HG03064 (cell line): ENCODE measurements around the gene LRBA.

Source experiments
- ATAC-seq: cut with Tn5 transposase; IDR thresholded peaks from one replicate; pipeline ENCODE4 v1.9.1; 2021; ENCODE audit warnings: low read depth; ENCODE audit not compliant: unreplicated experiment

Gene LRBA

GRCh38 chr4:150888217-150888616 is 126.9 kb downstream of the LRBA start:
- no peak for ATAC-seq

GRCh38 chr4:150886597-150886996 is 128.5 kb downstream of the LRBA start:
- ATAC-seq = no peak

- no peak for ATAC-seq
Measured at GRCh38 chr4:150884625-150885024, 130.5 kb downstream of the LRBA start.

GRCh38 chr4:150875367-150875766 is 139.7 kb downstream of the LRBA start:
- no peak for ATAC-seq

- no peak for ATAC-seq
Measured at GRCh38 chr4:150874338-150875226, 140.5 kb downstream of the LRBA start.

- ATAC-seq = no peak
Measured at GRCh38 chr4:150867148-150867547, 147.9 kb downstream of the LRBA start.

GRCh38 chr4:150863456-150863855 is 151.6 kb downstream of the LRBA start:
- no peak for ATAC-seq

GRCh38 chr4:150862829-150863228 is 152.3 kb downstream of the LRBA start:
- no peak for ATAC-seq

- ATAC-seq = no peak
Measured at GRCh38 chr4:150859453-150859852, 155.6 kb downstream of the LRBA start.

- no peak for ATAC-seq
Measured at GRCh38 chr4:150855981-150856510, 159.0 kb downstream of the LRBA start.

GRCh38 chr4:150854600-150854999 is 160.5 kb downstream of the LRBA start:
- ATAC-seq = no peak

- ATAC-seq = no peak
Measured at GRCh38 chr4:150853882-150854281, 161.2 kb downstream of the LRBA start.

- no peak for ATAC-seq
Measured at GRCh38 chr4:150852216-150852615, 162.9 kb downstream of the LRBA start.

GRCh38 chr4:150849016-150849415 is 166.1 kb downstream of the LRBA start:
- ATAC-seq = no peak

- peak; percentile 91 for ATAC-seq
Measured at GRCh38 chr4:150828159-150828558, 186.9 kb downstream of the LRBA start.

GRCh38 chr4:150827226-150827625 is 187.9 kb downstream of the LRBA start:
- ATAC-seq = no peak

- no peak for ATAC-seq
Measured at GRCh38 chr4:150826306-150826705, 188.8 kb downstream of the LRBA start.

- no peak for ATAC-seq
Measured at GRCh38 chr4:150822407-150822806, 192.7 kb downstream of the LRBA start.

- no peak for ATAC-seq
Measured at GRCh38 chr4:150821641-150822040, 193.4 kb downstream of the LRBA start.

GRCh38 chr4:150820409-150820808 is 194.7 kb downstream of the LRBA start:
- ATAC-seq = no peak

- no peak for ATAC-seq
Measured at GRCh38 chr4:150818661-150819060, 196.4 kb downstream of the LRBA start.
